ENCODE results near the gene VEGFD. TPM values are rescaled to one million over a fixed set of nuclear protein-coding genes. Genes with fewer than 3 reads are reported as not detected.

The VEGFD gene
- total RNA-seq, 3 donors from 2014 or later = 0.55 to 5.8 (median 1.6) TPM

DNA sequence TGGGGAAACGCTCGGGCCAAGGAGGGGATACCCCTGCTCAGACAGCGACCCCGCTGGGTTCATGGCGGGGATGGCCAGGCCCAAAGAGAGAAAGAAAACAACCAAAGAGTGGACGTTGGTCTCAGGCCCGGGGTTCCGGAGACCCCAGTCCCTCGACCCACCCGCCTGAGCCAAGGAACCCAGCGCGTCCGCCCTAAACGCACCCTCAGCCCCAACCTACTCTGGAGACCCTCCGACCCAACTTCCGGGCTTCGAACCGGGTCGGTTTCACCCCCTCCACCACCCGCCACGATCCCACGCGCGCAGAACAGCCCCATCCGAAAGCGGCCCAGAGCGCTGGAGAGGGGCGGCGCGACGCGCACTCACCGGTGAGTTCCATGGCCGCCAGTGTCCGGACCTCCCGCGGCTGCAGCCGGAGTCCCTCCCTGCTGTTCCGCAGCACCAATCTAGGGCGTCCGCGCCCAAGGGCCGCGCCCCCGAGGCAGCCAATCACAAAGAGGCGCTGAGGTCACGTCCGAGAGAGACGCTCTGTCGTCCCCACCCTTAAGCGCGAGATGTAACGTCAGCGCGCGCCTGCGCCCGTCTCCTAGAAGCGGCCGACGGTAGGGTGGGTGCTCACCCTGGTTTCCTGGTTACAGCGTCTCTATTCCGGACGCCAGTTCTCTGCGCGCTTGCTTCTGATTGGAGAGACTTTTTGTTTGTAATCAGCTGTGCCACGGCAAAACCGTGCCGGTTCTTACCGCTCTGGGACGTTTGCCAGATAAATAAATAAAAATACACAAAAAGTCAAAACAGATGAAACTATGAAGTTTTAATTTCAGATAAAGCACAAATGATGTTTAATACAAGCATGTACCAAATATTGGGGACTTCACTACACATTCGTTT, 48.8 kb downstream of the VEGFD start, which contains the start of gene PIGA:
Gene PIGA, minus strand, starts transcription at position 389 of the 888 bp plus-strand sequence. CDS start 3,593 bp downstream, outside the sequence.
- ATAC-seq = peak; percentile 99
- TF ChIP-seq, protein P1, sequence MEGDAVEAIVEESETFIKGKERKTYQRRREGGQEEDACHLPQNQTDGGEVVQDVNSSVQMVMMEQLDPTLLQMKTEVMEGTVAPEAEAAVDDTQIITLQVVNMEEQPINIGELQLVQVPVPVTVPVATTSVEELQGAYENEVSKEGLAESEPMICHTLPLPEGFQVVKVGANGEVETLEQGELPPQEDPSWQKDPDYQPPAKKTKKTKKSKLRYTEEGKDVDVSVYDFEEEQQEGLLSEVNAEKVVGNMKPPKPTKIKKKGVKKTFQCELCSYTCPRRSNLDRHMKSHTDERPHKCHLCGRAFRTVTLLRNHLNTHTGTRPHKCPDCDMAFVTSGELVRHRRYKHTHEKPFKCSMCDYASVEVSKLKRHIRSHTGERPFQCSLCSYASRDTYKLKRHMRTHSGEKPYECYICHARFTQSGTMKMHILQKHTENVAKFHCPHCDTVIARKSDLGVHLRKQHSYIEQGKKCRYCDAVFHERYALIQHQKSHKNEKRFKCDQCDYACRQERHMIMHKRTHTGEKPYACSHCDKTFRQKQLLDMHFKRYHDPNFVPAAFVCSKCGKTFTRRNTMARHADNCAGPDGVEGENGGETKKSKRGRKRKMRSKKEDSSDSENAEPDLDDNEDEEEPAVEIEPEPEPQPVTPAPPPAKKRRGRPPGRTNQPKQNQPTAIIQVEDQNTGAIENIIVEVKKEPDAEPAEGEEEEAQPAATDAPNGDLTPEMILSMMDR (IDR thresholded peaks at IDR 0.05) = no peak
- Histone ChIP-seq H3K9me3 (no peaks in the 10 kb centered on the region), H3K4me3 (peak within 1 kb of the TSS; percentile 57), H3K4me1 (ENCODE audit: low read depth) (no peaks in the 10 kb centered on the region), H3K36me3 (ENCODE audit: low read depth) (no peaks in the 10 kb centered on the region)
- intact Hi-C loops (cut with DNase I, micrococcal nuclease) = no loop called here
- DNase-seq = peak; percentile 94 to 97 (median 95)

DNA sequence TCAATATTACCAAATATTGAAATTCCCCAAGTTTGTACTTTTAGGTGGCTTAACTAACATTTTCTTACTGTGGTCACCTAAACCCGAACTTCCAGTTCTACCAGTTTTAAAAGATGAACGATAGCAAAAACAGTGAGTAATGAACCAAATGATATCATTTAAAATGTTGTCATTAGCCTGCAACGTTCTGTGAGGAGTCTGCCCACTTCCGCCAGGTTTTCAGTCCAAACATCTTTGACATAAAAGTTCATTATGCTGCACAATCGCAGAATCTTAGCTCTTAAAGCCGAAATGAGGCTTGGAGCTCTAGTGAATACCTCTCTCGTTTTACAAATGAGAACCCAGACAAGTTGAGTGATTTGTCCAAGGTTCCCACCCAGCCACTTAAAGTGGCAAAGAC, 49.7 kb downstream of the VEGFD start:
- no peaks in the 10 kb centered on the region for H3K9me3 ChIP-seq
- H3K4me3 ChIP-seq = peak overlapping the region; percentile 57
- TF ChIP-seq, protein P1 (IDR thresholded peaks at IDR 0.05) = no peak
- DNase-seq (peak in 1 of 3 donors; percentile 2), ATAC-seq (no peak)
- intact Hi-C loops (cut with DNase I, micrococcal nuclease) = no loop called here
- H3K4me1 ChIP-seq (ENCODE audit: low read depth) = no peaks in the 10 kb centered on the region
- no peaks in the 10 kb centered on the region for H3K36me3 ChIP-seq (ENCODE audit: low read depth)

DNA sequence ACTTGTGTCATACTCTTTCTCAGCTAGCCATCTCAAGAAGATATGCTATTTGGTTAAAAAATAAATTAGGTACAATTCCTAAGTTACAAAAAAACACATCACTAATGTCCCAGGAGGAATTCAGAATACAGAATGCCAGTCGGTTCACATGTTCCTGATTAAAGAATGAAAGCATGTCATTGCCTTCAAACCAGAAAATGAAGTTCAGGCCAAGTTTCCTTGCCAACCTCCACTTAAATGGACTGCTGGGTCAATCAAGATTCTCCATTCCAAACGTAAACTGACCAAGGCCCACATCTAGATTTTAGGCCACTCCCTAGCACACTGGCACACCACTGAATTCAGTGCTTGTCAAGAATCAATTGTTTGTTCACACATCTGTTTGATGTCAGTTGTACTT, 55.4 kb downstream of the VEGFD start:
- Histone ChIP-seq H3K9me3 (no peaks in the 10 kb centered on the region), H3K4me3 (no peak overlapping the region), H3K4me1 (ENCODE audit: low read depth) (no peaks in the 10 kb centered on the region), H3K36me3 (ENCODE audit: low read depth) (no peaks in the 10 kb centered on the region)
- ATAC-seq (no peak), DNase-seq (no peak)
- intact Hi-C loops (cut with DNase I, micrococcal nuclease) = no loop called here
- TF ChIP-seq, protein P1 (IDR thresholded peaks at IDR 0.05) = no peak

DNA sequence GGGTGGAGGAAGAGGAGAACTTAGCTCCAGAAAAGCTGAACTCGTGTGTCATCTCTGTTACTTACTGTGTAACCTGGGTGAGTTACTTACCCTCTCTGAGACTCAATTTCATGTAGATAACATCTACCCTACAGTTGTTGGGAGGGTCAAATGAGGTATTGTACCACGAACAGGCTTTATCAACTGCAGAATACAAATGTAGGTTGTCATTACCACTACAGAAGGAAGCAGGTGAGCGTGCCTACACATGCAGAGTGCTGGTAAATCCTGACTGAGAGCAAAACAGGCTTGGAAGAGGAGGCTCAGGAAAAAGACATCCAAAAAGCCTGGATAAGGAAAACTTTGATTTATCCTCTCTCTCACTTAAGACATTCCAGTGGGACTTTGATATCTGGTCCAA, 56.1 kb downstream of the VEGFD start:
- intact Hi-C loops (cut with DNase I, micrococcal nuclease) = no loop called here
- TF ChIP-seq, protein P1 (IDR thresholded peaks at IDR 0.05) = no peak
- no peaks in the 10 kb centered on the region for H3K4me1 ChIP-seq (ENCODE audit: low read depth)
- H3K9me3 ChIP-seq = no peaks in the 10 kb centered on the region
- no peak overlapping the region for H3K4me3 ChIP-seq
- DNase-seq = no peak
- no peak for ATAC-seq
- H3K36me3 ChIP-seq (ENCODE audit: low read depth) = no peaks in the 10 kb centered on the region

DNA sequence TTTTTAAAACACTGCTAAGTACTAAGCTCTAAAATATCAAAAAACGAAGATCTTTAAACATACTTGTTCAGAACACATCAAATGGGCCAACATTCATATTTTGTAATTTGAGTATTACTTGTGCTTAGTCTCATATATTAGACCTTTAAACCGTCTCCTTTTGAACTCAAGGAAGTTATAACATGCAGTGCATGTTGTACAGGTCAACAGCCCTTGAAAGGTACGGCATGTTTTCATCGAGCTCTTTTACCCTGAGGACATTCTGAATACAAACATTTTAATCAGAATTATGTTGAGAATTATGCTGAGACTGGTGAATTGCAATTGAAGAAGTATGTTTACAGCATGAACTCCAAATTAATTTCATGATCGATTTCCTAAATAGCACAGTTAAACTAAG, 61.7 kb downstream of the VEGFD start:
- H3K4me1 ChIP-seq (ENCODE audit: low read depth) = no peaks in the 10 kb centered on the region
- intact Hi-C loops (cut with DNase I, micrococcal nuclease) = no loop called here
- H3K9me3 ChIP-seq = no peaks in the 10 kb centered on the region
- no peak for DNase-seq
- H3K4me3 ChIP-seq = no peak overlapping the region
- no peaks in the 10 kb centered on the region for H3K36me3 ChIP-seq (ENCODE audit: low read depth)
- TF ChIP-seq, protein P1 (IDR thresholded peaks at IDR 0.05) = no peak
- no peak for ATAC-seq

Data from mucosa of descending colon (tissue), 3 donors.